ENCODE measurements around the gene ANGPTL8. TPM values are rescaled to one million over a fixed set of nuclear protein-coding genes. Genes with fewer than 3 reads are reported as not detected.

The ANGPTL8 gene
- total RNA-seq, 1 donor from 2014 or later: not detected

DNA sequence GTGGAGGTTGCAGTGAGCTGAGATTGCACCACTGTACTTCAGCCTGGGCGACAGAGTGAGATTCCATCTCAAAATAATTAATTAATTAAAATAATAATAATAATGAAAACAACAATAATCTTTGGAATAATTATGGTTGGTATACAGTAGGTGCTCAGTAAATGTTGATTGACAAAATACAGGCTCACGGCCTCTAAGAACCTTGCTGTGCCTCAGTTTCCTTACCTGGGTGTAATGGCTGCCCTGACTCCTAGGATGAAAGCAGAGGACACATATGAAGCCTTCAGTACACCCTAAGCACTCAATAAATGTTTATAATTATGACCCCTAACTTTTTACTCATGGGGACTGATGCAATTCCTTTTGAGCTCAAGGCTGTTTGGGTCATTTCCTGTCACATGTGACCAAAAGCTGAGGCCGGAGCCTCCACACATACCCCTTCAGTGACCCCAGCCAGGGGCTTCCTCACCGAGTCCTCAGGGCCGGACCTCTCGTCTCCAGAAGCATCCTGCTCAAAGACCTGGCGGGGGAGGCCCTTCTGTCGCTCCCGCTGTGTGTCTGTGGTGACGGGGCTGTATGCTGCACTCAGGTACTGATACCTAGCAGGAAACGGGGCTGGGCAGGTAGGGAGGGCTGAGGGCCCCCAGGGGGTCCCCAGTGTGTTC, 12.4 kb downstream of the ANGPTL8 start:
- no peak for DNase-seq (ENCODE audit: low spot score)
- intact Hi-C loops (cut with DNase I): no loop called here

DNA sequence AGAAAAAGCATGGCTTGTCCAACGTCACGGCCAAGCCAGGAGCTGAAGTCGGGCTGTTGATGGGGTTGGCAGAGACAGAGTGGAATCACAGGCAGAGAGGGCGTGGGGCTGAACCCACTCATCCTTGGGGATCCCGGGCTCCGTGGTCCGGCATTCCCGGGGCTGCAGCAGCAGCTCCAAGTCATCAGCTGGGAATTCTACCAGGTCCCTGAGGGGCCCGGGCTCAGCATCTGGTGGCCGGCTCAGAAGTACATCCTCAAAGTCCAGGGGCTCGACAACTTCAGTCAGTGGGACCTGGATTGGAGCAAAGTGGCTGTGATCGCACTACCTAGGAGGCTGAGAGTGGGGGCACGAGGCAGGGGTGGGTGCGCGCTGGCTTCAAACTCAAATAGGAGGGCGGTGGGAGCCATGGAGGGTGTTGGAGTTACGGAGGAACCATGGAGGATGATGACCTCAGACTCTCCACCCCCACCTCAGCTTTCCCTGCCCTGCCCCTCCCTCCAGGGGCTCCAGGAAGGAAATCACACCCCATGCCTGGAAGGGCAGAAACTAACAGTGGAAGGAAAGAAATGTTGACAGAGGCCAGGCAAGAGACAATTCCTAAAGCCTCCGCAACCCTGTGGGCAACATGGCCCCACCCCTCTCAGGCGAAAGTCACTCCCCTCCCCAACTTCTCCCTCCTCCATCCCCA, 13.4 kb downstream of the ANGPTL8 start:
- no peak for DNase-seq (ENCODE audit: low spot score)
- intact Hi-C loops (cut with DNase I): no loop called here

DNA sequence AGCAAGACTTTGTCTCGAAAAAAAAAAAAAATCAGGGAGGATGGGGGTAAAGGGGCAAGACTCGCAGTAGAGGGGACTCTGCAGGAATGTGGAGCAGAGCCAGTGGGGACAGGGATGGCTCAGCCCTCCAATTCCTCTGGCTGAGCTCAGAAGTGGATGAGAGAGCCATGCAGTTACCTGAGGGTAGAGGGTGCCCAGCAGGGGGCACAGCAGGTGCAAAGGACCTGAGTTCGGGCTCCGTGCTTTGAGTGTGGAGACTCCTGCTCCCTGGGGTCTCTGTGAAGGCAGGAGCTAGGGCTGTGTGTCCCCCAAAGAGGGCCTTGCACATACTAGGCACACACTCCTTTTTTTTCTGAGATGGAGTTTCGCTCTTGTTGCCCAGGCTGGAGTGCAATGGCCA, 15.2 kb downstream of the ANGPTL8 start:
- intact Hi-C loops (cut with DNase I): no loop called here

DNA sequence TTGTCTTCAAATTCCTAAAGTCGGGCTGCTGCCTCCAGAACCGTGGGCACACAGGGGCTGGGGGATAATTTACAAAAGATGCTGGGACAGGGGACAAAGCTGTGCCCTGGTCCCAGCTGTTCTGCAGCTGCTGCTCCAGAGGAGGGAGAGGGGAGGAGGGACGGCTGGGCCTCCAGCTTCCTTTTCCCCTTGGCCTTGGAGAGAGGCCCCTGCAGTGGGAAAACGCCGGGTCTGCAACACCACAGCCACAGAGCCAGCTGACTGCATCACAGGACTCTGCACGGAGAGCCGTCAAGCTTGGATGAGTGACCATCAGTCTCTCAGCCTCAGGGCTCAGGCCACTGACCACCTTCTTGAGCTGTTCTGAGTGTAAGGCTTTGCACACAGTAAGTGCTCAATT, 16.8 kb downstream of the ANGPTL8 start:
- no peak for DNase-seq (ENCODE audit: low spot score)
- intact Hi-C loops (cut with DNase I): no loop called here

More for the DNA sequence above, 15.2 kb downstream of the ANGPTL8 start:
- no peak for DNase-seq (ENCODE audit: low spot score)

DNA sequence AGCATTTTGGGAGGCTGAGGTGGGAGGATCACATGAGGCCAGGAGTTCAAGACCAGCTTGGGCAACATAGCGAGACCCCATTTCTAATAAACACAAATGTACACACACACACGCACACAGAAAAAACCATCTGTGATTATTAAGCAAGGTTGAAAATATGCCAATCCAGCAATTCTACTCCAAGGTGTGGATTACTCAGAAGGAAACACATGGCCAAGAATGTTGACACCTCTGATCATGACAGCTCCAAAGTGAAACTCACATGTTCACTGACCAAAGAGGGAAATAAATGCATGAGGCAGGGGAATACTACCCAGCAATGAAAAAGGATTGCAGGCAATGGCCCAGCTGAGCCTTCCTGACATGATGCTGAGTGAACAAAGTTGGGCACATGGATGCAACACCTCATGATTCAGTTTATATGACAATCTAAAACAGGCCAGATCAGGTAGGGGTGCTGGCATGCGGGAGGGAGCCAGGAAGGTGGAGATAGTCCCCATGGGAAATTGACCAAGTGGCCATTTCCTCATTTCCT, 18.5 kb downstream of the ANGPTL8 start:
- DNase-seq (ENCODE audit: low spot score): no peak
- intact Hi-C loops (cut with DNase I): no loop called here

DNA sequence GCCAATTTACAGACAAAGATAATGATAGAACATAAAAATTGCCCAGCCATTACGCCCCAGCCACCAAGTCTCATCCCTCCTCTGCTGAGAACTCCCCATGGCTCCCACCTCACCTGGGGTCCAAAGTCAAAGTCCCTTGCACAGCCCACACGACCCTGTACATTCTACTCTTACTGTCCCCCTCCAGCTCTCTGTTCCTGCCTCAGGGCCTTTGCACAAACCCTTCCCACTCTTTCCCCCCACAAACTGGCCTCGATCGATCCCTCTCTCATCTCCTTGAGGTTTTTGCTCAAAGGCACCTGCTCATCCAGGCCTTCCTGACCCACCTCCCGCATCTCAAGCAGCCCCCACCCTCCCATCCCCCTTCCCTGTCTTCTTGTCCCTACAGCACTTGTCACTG, 21.6 kb downstream of the ANGPTL8 start:
- intact Hi-C loops (cut with DNase I): no loop called here
- DNase-seq (ENCODE audit: low spot score): no peak

DNA sequence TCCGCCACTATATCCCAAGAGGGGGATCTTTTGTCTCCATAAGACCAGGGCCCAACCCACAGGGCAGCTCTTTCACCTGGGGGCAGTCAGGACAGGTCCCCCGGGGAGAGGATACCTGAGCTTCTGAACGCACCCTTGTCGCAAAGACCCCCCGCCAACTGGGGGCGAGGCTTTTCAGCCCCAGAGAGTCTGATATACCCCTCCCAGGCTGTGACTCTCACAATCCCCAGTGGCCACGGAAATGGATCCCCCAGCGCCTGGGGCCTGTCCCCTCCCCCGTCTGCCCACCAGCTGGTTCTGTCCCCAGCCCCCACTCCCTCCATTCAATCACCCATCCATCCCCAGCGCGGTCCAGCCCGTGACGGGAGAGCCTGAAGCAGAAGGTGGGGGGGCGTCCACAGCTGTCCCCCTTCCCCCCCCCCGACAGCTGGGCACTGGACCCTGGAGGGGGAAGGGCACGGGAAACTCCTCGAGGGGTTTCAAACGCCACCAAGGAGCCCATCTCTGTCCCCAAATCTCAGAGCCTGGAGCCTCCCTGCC, 22.1 kb downstream of the ANGPTL8 start:
- DNase-seq (ENCODE audit: low spot score): no peak
- intact Hi-C loops (cut with DNase I): no loop called here

DNA sequence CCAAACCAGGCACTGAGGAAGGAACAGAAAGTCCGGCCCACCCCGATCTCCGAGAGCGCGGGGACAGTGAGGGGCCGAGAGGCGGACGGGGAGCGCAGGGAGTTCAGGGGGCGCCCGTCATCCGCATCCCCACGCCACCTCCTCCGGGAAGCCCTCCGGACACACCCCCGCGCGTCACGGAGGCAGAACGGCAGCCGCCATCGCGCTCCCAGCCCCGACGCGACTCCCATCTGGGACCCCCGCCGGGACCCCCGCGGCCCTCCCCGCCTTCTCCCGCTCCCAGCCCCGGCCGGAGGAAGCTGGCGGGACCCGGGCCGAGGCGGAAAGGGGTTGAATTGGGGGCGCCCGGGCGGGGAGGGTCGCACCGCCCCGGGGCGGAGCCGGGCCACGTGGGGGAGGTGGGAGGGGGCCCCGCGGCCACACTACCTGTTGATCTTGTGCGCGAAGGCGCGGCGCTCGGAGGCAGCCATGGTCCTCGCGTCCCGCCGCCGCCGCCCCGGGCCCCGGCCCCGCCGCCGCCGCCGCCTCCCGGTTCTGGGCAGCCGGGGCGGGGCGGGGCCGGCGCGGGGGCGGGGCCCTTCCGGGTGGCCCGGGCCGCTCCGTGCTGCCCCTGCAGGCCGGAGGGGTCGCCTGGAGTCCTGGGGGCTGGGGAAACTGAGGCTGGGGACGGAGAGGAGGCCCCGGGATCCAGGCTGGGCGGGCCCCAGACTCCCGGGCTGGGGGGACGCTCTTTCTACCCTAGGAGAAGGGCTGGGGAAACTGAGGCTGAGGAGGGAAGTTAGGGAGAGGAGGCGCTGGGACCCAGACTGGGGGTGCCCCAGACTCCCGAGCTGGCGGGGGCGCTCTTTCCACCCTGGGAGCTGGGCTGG, 22.8 kb downstream of the ANGPTL8 start, which contains the start of gene DOCK6:
Gene DOCK6 (minus strand): TSS at position 554 of the 869 bp plus-strand sequence. CDS start 84 bp downstream, at position 470.
- DNase-seq (ENCODE audit: low spot score): no peak
- intact Hi-C loops (cut with DNase I): no loop called here

DNA sequence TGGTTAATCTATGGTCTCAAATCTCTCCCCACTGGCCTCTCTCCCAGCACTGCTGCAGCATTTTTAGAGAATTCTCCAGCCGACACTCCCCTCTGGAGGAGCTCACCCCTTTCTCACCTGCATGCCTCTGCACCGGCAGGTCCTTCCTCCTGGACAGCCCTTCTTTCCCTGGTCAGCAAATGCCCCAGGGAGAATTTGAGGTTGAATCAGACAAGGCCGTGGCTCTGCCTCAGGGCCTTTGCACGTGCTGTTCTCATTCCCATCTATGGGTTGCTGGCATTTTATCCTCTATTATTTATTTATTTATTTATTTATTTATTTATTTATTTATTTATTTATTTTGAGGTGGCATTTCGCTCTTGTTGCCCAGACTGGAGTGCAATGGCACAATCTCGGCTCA, 24.3 kb downstream of the ANGPTL8 start:
- no peak for DNase-seq (ENCODE audit: low spot score)
- intact Hi-C loops (cut with DNase I): no loop called here

DNA sequence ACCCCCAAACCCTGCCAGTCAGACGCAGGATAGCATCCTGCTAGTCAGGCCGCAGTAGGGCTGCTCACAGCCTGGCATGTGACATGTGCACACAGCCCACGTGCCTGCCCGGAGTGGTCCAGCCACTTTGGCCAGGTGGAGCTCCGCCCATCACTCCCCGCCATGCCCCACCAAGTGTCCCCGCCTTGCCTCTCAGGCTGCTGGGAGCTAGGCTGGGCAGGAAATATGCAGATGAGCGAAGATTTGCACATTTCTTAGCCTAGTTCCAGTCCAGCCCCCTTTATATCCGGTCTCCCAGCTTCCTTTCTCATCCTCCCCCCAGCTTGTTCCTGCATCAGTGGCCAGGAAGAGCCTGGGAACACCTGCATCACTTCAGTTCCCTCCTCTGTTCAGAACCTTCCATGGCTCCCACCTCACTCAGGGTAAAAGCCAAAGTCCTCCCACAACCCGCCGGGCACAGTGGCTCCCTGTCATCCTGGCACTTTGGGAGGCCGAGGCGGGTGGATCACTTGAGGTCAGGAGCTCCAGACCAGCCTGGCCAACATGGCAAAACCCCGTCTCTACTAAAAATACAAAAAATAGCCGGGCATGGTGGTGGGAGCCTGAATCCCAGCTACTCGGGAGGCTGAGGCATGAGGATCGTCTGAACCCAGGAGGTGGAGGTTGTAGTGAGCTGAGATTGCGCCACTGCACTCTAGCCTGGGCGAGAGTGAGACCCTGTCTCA, 25.2 kb downstream of the ANGPTL8 start:
- intact Hi-C loops (cut with DNase I): no loop called here
- DNase-seq (ENCODE audit: low spot score): peak; percentile 85

DNA sequence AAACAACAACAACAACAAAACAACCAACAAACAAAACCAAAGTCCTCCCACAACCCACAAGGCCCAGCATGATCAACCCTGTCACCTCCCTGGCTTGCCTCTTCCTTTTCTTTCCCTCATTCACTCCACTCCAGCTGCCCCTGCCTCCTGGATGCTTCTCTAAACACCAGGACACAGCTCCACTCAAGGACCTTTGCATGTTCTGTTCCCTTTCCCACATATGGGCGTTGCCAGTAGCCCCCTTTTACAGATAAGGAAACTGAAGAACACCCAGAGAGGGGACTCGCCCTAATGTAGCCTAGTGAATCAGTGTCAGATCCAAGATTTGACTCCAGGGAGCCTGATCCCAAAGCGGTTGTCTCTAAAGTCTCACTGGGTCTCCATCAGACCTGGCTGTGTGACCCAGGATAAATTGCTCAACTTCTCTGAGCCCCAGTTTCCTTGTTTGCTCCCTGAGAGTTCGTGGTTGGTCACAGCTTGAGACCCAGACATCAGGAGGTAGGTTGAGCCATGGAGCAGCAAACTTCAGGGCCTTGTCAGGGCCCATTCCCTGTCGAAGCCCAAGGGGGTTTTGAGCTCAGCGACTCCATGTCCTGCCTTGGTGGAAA, 25.9 kb downstream of the ANGPTL8 start:
- no peak for DNase-seq (ENCODE audit: low spot score)
- intact Hi-C loops (cut with DNase I): no loop called here

DNA sequence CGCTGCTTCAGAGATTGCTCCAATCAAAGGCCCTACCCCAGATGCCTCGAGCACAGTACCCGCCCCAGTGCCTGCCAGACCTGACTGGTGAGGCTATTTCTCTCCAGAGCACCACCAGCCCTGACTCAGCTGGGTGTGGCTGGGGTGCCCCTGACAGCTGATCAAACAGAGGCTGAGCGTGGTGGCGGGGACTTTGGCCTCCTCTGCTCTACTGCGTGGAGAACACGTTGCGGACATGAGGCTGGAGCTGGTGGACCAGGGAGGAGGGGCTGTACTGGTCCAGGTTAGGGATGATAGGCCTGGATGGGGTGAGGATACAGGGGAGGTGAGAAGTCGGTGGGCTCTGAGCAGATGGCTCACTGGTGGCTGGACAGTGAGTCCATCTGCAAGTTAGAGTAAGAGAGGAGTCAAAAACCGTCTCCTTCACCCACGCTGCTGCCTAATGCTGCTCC, 26.4 kb downstream of the ANGPTL8 start:
- DNase-seq (ENCODE audit: low spot score): no peak
- intact Hi-C loops (cut with DNase I): no loop called here

DNA sequence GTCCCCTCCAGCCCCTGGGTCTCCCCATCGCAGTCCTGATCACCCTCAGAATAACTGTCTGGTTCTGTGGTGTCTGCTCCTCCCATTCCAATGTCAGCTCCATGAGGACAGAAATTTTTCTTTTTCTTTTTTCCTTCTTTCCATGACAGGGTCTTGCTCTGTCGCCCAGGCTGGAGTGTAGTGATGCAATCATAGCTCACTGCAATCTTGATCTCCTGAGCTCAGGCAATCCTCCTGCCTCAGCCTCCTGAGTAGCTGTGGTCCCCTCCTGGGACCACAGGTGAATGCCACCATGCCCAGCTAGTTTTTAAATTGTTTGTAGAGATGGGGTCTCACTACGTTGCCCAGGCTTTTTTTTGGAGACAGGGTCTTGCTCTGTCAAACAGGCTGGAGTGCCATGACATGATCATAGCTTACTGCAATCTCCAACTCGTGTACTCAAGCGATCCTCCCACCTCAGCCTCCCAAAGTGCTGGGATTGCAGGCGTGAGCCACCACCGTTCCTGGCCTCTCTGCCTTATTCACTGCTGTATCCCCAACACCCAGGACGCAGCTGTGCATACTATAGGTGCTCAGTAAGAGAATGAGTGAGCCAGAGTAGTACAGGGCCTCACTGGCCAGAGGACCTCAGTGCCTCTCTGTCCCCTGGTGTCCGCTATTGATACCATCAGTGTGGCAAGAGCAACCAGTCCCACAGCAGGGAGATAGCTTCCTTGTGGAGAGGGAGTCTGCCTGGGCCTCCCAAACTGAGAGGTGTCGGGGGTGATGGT, 28.1 kb downstream of the ANGPTL8 start:
- no peak for DNase-seq (ENCODE audit: low spot score)
- intact Hi-C loops (cut with DNase I): no loop called here

DNA sequence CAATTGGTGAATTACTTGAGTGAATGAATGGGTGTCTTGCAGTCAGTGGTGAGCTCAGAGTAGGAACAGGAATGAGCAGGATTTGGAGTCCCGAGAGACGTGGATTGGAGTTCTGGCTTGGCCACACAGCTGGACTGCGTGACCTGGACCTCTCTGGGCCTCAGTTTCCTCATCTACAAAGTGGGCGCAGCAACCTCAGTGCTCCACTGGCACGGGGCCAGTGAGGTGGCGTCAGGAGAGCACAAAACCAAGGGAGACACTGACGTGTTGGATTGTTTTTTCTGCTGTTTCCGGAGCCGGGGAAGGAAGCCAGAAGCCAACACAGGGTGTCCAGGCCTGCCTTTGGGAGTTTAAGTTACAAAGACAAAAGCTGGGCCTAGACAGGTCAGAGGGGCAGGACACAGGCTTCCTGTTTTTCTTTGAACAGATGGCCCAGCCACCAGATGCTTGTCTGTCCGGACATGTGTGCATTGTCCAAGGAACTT, 29.4 kb downstream of the ANGPTL8 start:
- peak; percentile 87 for DNase-seq (ENCODE audit: low spot score)
- intact Hi-C loops (cut with DNase I): no loop called here

DNA sequence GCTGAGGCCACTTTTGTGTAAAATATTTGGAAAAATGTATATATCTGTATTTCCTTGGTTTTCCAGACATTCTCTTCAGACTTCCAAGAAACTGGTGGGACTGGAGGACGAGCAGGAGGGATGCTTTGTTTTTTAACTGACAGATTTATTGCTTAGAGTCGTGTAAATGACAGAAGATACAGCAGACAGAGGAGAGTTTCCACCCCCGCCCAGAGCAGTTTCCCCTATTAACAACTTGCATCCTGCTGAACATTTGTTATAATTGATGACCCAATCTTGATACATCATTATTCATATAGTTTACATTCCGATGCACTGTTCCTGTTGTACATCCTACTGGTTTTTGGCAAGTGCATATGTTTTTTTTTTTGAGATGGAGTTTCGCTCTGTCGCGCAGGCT, 30.0 kb downstream of the ANGPTL8 start:
- no peak for DNase-seq (ENCODE audit: low spot score)
- intact Hi-C loops (cut with DNase I): no loop called here

DNA sequence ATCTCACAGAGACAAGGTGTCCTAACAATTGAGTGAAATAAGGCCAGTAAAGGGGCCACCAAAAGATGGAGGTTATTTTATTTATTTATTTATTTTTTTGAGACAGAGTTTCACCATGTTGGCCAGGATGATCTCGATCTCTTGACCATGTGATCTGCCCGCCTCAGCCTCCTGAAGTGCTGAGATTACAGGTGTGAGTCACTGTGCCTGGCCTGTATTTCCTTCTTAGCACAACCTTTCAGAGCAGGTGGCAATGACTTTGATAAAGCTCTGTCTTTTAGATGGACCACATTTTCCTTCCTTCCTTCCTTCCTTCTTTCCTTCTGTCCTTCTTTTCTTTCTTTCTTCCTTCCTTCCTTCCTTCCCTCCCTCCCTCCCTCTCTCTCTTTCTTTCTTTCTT, 33.9 kb downstream of the ANGPTL8 start:
- intact Hi-C loops (cut with DNase I): no loop called here
- no peak for DNase-seq (ENCODE audit: low spot score)

DNA sequence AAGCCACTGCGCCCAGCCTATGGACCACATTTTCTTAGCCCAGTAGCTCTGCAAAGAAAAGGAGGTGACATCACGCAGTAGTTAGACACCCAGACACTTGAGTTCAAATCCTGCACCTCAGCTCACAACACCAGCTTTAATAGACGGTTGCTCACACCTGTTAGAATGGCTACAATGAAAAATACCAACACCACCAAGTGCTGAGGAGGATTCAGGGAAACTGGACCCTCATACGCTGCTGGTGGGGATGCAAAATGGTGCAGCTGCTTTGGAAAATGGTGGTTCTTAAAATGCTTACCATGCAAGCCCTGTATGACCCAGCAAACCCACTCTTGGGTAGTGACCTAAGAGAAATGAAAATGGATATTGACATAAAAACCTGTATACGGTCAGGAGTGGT, 34.6 kb downstream of the ANGPTL8 start:
- intact Hi-C loops (cut with DNase I): no loop called here

DNA sequence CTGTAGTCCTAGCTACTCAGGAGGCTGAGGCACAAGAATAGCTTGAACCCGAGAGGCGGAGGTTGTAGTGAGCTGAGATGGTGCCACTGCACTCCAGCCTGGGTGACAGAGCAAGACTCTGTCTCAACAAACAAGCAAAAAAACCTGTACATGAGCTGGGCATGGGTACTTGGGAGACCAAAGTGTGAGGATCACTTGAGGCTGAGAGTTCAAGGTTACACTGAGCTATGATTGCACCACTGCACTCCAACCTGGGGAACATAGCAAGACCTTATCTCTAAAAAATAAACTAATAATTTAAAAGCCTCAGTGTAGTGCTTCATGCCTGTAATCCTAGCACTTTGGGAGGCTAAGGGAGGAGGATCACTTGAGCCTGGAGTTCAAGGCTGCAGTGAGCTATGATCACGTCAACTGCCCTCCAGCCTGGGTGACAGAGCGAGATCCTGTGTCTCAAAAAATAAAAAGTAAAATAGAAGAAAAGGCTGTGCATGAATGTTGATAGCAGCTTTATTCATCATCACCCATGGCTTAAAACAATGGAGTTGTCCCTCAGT, 35.2 kb downstream of the ANGPTL8 start:
- DNase-seq (ENCODE audit: low spot score): no peak
- intact Hi-C loops (cut with DNase I): no loop called here

More for the DNA sequence above, 34.6 kb downstream of the ANGPTL8 start:
- no peak for DNase-seq (ENCODE audit: low spot score)

Data from cardiac septum (tissue), 1 donor.